Right lobe of liver (tissue), 6 donors: Measurements from ENCODE around the gene SCFD2. TPM values are rescaled to one million over a fixed set of nuclear protein-coding genes. Genes with fewer than 3 reads are reported as not detected.

Experiments
- ATAC-seq, 4 donors: fragments of 200-7000 bp; cut with Tn5 transposase; one replicate each; pipeline ENCODE4 v1.9.1; 2020; ENCODE audit warnings: mild to moderate bottlenecking in 4 of 4, moderate library complexity in 4 of 4
- DNase-seq, 3 donors: peaks; one replicate each; pipeline ENCODE4 v3.0.0-alpha.2; 2020
- H3K27ac ChIP-seq, 3 donors: fragments of 200-600 bp; one replicate each; pipeline ENCODE4 v1.8.0; 2022
- H3K27me3 ChIP-seq, 2 donors: fragments of 200-600 bp; one replicate each; pipeline ENCODE4 v1.8.0; 2022
- H3K36me3 ChIP-seq, 4 donors: fragments of 200-600 bp; sonication (generic) in 1 of 4; one replicate each; pipeline versions ENCODE4 v1.5.1 to v1.8.0; 2017 to 2022; ENCODE audit warnings: control low read depth in 1 of 4
- H3K4me1 ChIP-seq, 4 donors: fragments of 200-600 bp; sonication (generic) in 1 of 4; one replicate each; pipeline versions ENCODE4 v1.5.1 to v1.8.0; 2017 to 2022; ENCODE audit warnings: control low read depth in 1 of 4
- H3K4me3 ChIP-seq, 3 donors: fragments of 200-600 bp; one replicate each; pipeline ENCODE4 v1.8.0; 2022
- H3K9me3 ChIP-seq, 4 donors: fragments of 200-600 bp; sonication (generic) in 1 of 4; one replicate each; pipeline versions ENCODE4 v1.5.1 to v1.8.0; 2017 to 2022; ENCODE audit warnings: control low read depth in 1 of 4
- POLR2A ChIP-seq: fragments of 450-650 bp; IDR thresholded peaks from one replicate; pipeline ENCODE4 v1.6.1; 2017; ENCODE audit warnings: antibody characterized with exemption, mild to moderate bottlenecking
- WGBS: methylation state at CpG from one replicate; pipeline ENCODE4 v1.1.6; 2018; ENCODE audit warnings: low coverage, low lambda C conversion rate; ENCODE audit not compliant: insufficient coverage; ENCODE audit errors: missing lambda C conversion rate; 5-methylcytosine and 5-hydroxymethylcytosine counted together
- intact Hi-C, 2 donors: fragments of 100-400 bp; cut with DNase I; formaldehyde crosslinking; loops; one replicate each; pipeline versions ENCODE4 v1.11.2 to v1.14.1; 2022
- total RNA-seq, 6 experiments: library from RNA; depleted of rRNA in 2 of 6; stranded (reverse); fragments of >200 nt in 2 of 6; fragmentation: NEBNext Ultra II Directional in 3 of 6; extraction: Animal tissue kit (Norgen Biotek cat#: 25700) in 3 of 6; gene quantifications; one replicate each; pipeline versions ENCODE4 v1.1.0 to v1.2.4, GENCODE V29; 2016 to 2023
- TF ChIP-seq, protein P1 (sequence below), 4 donors: fragments of 200-600 bp in 3 of 4; fragments of 450-650 bp in 1 of 4; IDR thresholded peaks; one replicate each; pipeline versions ENCODE4 v1.5.1 to v1.8.0; 2016 to 2022; ENCODE audit warnings: antibody characterized with exemption in 4 of 4, mild to moderate bottlenecking in 2 of 4
- donor health status: DM: no; HTN: yes; CAD: no.
- donor health status: DM: no; HTN: no; CAD: no.
- donor health status: DM: no; HTN: no; CAD: no.
- donor health status: DM: no; HTN: yes; CAD: no.
- donor health status: DM: no; HTN: yes; CAD: no.

The SCFD2 gene
- total RNA-seq, 6 experiments from 2014 or later = 7.6 to 17.1 (median 10.3) TPM

DNA sequence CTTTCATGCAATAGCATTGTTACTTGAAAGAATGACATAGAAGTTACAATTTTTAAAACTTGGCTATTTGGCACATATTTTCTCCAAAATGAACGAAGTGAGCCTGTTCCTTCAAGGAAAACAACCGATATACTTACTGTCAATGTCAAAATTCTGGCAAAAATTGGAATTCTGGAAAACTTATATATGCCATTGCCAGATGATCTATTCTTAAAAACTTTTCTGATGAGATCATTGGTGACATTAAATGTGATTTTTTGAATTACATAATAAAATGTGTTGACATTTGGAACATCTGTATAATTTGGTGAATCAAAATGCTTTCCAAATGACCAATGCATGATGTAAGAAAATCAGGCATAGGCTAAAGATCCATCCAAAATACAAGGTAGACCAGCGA, 209.0 kb downstream of the SCFD2 start:
- intact Hi-C loops = no loop called here
- WGBS = 91% methylated on average over 3 of the region's 3 CpGs
- DNase-seq = no peak
- no peaks in the 10 kb centered on the region for H3K36me3 ChIP-seq
- no peaks in the 10 kb centered on the region for H3K9me3 ChIP-seq
- H3K4me1 ChIP-seq = peaks cover 0 to 9% (median 2%) of the 10 kb centered on the region in 4 donors
- H3K27ac ChIP-seq = no peak overlapping the region
- ATAC-seq = no peak
- no peak for TF ChIP-seq POLR2A
- TF ChIP-seq, protein P1, sequence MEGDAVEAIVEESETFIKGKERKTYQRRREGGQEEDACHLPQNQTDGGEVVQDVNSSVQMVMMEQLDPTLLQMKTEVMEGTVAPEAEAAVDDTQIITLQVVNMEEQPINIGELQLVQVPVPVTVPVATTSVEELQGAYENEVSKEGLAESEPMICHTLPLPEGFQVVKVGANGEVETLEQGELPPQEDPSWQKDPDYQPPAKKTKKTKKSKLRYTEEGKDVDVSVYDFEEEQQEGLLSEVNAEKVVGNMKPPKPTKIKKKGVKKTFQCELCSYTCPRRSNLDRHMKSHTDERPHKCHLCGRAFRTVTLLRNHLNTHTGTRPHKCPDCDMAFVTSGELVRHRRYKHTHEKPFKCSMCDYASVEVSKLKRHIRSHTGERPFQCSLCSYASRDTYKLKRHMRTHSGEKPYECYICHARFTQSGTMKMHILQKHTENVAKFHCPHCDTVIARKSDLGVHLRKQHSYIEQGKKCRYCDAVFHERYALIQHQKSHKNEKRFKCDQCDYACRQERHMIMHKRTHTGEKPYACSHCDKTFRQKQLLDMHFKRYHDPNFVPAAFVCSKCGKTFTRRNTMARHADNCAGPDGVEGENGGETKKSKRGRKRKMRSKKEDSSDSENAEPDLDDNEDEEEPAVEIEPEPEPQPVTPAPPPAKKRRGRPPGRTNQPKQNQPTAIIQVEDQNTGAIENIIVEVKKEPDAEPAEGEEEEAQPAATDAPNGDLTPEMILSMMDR (IDR thresholded peaks at IDR 0.05) = no peak
- no peaks in the 10 kb centered on the region for H3K27me3 ChIP-seq
- no peak overlapping the region for H3K4me3 ChIP-seq

DNA sequence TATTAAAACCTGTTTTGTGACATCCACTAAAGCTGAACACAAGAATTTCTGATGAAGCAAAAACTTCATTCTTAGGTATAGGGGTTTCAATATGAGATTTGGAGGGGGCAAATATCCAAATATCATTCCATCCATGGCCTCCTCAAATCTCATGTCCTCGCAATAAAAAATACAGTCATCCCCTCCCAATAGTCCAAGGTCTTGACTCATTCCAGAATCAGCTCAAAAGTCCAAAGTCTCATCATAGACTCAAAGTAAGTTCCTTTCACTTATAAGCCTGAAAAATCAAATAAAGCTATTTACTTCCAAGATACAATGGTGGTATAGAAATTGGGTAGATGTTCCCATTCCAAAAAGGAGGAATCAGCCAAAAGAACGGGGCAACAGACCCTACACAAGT, 213.4 kb downstream of the SCFD2 start:
- DNase-seq (no peak), ATAC-seq (peak in 1 of 4 donors; percentile 34)
- Histone ChIP-seq H3K27me3 (no peaks in the 10 kb centered on the region), H3K4me1 (peaks cover 0 to 19% (median 5%) of the 10 kb centered on the region in 4 donors), H3K9me3 (no peaks in the 10 kb centered on the region), H3K36me3 (no peaks in the 10 kb centered on the region), H3K4me3 (no peak overlapping the region), H3K27ac (no peak overlapping the region)
- intact Hi-C loops = no loop called here
- 71% methylated on average over 2 of the region's 2 CpGs for WGBS
- TF ChIP-seq, protein P1 (IDR thresholded peaks at IDR 0.05) = no peak
- no peak for TF ChIP-seq POLR2A

DNA sequence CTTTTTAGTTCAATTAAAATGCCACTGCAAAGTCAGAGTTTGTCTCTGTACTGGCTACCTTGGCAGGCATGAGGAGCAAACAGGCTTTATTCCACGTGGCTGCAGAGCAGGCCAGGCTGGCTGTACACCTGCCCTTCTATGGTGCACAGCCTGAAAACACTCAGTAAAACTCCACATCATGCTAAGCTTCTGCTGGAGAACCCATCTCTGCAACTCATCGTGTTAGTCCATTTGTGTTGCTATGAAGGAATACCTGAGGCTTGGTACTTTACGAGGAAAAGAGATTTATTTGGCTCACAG, 214.4 kb downstream of the SCFD2 start:
- ATAC-seq = peak; percentile 73 to 88 (median 80)
- intact Hi-C loops = no loop called here
- DNase-seq = peak in 1 of 3 donors; percentile 56
- H3K36me3 ChIP-seq = no peaks in the 10 kb centered on the region
- no peak overlapping the region for H3K4me3 ChIP-seq
- H3K4me1 ChIP-seq = peaks cover 0 to 27% (median 9%) of the 10 kb centered on the region in 4 donors
- H3K27ac ChIP-seq = no peak overlapping the region
- H3K9me3 ChIP-seq = no peaks in the 10 kb centered on the region
- WGBS = 63% methylated on average over 2 of the region's 3 CpGs
- H3K27me3 ChIP-seq = no peaks in the 10 kb centered on the region
- TF ChIP-seq, protein P1 (IDR thresholded peaks at IDR 0.05) = no peak
- no peak for TF ChIP-seq POLR2A

DNA sequence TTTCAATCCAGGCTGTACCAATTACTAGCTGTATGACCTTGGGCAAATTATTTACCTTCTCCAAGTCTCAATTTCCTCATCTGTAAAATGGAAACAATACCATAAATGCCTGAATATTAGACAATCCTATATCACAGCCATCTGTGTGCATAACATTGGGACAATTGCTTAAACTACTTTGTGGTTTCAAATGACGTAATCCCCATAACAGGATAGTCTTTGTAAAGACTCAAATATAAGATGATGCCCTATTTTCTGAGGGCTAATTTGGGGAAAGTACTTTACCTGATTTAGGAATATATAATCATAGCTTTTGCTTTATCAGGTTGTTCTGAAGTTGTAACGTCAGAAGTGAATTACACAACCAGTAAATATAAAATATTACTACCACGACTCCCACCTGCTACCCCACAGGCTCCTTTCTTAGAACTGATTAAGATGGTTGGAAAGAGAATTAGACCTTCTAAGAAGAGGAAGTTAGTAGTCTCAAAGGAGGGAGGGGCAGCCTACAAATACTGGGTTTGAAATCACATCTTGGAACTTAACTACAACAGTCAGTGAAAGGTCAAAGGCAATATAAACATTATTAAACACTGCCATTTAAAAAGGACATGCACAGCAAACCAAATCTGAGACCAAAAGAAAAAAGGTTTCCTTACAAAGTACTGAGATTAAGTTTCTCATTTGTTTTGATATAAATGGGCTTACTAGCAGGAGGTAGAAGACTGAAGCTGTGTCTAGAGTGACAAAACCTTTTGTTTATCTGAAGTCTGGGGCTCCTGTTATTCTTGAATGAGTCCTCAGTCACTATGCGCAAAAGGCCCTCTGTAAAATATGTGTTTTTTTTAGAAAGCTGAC, 215.0 kb downstream of the SCFD2 start:
- Histone ChIP-seq H3K4me1 (peaks cover 0 to 27% (median 9%) of the 10 kb centered on the region in 4 donors), H3K4me3 (no peak overlapping the region), H3K36me3 (no peaks in the 10 kb centered on the region), H3K27ac (no peak overlapping the region), H3K9me3 (no peaks in the 10 kb centered on the region), H3K27me3 (no peaks in the 10 kb centered on the region)
- intact Hi-C loops = no loop called here
- 35% methylated on average over 3 of the region's 4 CpGs for WGBS
- DNase-seq = no peak
- no peak for TF ChIP-seq POLR2A
- TF ChIP-seq, protein P1 (IDR thresholded peaks at IDR 0.05) = no peak
- ATAC-seq = peak in 2 of 4 donors; percentile 24
